GM06990 (cell line): Measurements from ENCODE around the gene CHN2.

ENCODE experiments used
- DNase-seq: peaks from one replicate; pipeline ENCODE4 v3.0.0-alpha.2; 2011; ENCODE audit not compliant: insufficient read length; ENCODE audit errors: extremely low read depth
- H3K27me3 ChIP-seq: replicated peaks from 2 replicates; pipeline ENCODE4 v1.6.0; 2011; ENCODE audit warnings: low read length; ENCODE audit not compliant: control insufficient read depth, insufficient read depth
- H3K36me3 ChIP-seq: 2 replicates; pipeline ENCODE4 v1.5.1; 2011; ENCODE audit warnings: low read length; ENCODE audit not compliant: control insufficient read depth, insufficient read depth
- H3K4me3 ChIP-seq: replicated peaks from 2 replicates; pipeline ENCODE4 v1.5.1; 2011; ENCODE audit warnings: low read depth, mild to moderate bottlenecking, control low read depth, low read length
- TF ChIP-seq, protein P1 (sequence below): IDR thresholded peaks from 2 replicates; pipeline ENCODE4 v1.5.1; 2011; ENCODE audit warnings: low read length, control low read depth, mild to moderate bottlenecking, inconsistent platforms; ENCODE audit not compliant: insufficient read depth, poor library complexity, severe bottlenecking

Gene CHN2

DNA sequence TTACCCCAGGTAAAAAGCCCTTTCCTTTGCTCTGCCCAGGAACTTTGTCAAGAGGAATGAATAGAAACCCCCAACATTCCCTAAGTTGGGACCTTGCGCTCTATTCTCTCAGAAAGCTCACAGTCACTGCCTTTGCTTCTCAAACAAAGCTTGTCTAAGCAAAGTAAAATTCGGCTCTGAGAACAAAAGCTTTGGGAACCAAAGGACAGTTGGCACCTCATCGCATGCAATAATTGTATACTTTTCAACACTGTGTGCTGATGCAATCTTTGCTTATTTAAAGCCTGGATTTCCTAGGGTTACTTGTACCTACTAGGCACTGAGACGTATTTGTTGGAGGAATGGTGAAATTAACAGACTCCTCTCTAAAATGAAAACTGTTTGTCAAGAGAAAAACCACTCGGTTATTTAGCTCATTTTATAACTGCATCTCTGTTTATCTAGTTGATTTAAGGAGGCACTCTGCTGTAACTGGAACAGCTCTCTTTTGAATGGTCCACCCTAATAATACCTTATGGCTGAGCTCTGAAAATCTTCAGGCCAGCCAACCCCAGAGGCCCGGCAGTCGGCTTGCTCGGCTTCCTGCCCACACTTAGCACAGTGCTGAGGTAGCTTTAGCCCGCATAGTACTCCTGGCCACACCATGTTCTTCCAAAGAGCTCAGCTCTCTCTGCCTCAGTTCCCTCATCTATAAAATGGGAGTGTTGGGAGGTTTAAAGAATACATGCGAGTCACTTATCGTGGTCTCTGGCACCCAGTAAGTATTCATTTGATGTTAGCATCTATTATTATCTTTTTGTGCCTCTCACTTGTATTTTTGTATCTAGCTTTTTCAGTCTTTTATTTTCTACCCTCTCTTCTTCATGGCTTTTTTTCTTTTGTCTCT, 288.9 kb downstream of the CHN2 start:
- DNase-seq = no peak
- TF ChIP-seq, protein P1, sequence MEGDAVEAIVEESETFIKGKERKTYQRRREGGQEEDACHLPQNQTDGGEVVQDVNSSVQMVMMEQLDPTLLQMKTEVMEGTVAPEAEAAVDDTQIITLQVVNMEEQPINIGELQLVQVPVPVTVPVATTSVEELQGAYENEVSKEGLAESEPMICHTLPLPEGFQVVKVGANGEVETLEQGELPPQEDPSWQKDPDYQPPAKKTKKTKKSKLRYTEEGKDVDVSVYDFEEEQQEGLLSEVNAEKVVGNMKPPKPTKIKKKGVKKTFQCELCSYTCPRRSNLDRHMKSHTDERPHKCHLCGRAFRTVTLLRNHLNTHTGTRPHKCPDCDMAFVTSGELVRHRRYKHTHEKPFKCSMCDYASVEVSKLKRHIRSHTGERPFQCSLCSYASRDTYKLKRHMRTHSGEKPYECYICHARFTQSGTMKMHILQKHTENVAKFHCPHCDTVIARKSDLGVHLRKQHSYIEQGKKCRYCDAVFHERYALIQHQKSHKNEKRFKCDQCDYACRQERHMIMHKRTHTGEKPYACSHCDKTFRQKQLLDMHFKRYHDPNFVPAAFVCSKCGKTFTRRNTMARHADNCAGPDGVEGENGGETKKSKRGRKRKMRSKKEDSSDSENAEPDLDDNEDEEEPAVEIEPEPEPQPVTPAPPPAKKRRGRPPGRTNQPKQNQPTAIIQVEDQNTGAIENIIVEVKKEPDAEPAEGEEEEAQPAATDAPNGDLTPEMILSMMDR = no peak

DNA sequence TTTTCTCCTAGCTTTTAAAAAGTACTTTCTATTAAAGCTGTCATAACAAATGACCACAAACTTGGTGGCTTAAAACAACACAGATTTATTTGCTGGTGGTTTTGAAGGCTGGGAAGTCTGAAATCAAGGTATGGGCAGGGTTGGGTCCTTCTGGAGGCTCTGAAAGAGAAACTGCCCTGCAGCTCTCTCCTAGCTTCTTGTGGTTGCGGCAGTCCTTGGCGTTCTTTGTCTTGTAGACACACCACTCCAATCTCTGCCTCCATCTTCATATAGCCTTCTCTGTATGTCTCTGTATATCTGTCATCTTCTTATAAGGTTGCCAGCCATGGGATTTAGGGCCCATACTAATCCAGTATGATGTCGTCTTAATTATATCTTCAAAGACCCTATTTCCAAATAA, 289.7 kb downstream of the CHN2 start:
- TF ChIP-seq, protein P1 = no peak
- Histone ChIP-seq H3K36me3 (no peaks in the 10 kb centered on the region), H3K4me3 (no peak overlapping the region), H3K27me3 (no peaks in the 10 kb centered on the region; the same call in none of the 2 replicates)
- no peak for DNase-seq

More for the DNA sequence above, 288.9 kb downstream of the CHN2 start:
- Histone ChIP-seq H3K36me3 (no peaks in the 10 kb centered on the region), H3K4me3 (no peak overlapping the region), H3K27me3 (no peaks in the 10 kb centered on the region; the same call in none of the 2 replicates)

DNA sequence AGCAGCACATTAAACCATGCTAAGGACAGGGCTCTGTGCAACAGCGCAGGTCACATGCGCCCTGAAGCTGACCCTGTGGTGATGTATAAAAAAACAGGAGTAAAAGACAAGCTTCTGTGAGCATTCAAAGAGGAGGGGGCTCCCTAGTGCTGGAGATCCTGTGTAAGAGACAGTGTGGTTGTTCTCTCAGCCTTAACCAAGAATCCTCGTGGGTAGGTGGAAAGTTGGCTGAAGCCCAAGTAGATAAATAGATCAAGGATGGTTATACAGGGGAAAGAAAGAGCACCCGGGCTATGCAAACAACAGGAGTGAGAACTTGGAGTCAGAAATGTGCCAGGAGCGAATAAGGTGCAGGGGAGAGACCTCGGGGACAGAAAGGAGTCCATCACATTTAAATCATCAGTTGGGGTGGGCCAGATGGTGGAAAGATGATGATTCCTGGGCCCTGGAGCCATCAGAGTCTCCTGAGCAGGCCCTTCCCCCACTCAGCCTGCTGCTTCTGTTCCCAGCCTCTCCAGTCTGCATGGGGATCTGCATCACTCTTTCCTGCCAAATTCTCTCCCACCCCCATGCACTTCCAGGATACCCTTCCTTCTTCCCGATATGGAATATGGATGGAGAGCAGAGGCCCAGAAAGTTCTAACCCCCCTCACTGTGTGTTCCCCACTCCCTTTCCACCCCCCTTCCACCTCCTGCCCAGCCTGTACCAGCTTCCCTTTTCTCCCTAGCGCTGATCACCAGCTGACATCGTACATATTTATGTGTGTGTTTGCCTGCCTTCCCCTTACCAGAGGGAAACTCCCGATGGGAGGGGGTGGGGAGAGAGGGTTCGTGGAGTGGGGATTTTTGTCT, 291.0 kb downstream of the CHN2 start:
- TF ChIP-seq, protein P1 = no peak
- no peaks in the 10 kb centered on the region; the same call in none of the 2 replicates for H3K27me3 ChIP-seq
- no peaks in the 10 kb centered on the region for H3K36me3 ChIP-seq
- no peak for DNase-seq
- H3K4me3 ChIP-seq = no peak overlapping the region

DNA sequence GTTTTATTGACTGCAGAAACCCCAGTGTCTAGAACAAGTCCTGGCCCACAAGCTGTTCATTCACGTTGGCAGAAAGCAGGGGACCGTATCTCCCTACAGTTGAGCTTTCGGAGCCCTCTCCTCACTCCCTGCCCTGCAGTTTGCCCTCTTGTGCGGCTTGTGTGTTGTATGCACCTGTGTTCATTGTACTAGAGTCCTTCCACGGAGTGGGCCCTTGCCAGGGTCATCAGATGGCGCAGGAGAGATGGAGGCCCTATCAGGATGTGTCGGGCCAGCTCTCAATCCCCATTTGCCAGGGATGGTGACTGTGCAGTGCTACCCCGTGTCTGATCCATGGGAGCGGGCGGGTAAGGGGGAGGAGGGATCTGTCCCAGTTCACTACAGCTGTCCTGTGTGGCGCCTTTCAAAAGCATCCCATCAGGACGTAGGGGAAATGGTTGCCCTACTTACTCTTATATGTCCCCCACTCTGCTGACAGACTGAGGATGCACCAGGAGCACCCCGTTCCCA, 291.7 kb downstream of the CHN2 start:
- no peaks in the 10 kb centered on the region; the same call in none of the 2 replicates for H3K27me3 ChIP-seq
- H3K36me3 ChIP-seq = no peaks in the 10 kb centered on the region
- no peak for DNase-seq
- no peak overlapping the region for H3K4me3 ChIP-seq
- TF ChIP-seq, protein P1 = no peak

DNA sequence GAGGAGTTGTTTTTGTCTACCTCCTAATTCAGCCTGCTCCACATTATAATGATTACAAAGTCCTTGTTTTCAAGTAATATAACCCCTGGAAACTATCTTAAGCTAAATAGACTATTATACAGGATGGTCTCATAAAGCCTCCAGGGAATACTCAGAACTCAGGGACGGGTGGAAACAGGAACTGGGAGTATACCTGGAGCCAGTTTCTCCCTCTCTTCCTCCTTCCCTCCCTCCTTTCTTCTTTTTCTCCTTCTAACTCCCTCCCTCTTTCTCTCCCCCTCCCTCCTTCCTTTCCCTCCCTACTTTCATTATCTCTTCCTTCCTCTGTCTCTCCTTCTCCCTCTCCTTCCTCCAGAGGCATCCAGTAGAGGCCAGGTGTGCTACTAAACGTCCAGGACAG, 292.8 kb downstream of the CHN2 start:
- DNase-seq = no peak
- Histone ChIP-seq H3K27me3 (no peaks in the 10 kb centered on the region; the same call in 1 of the 2 replicates), H3K4me3 (no peak overlapping the region), H3K36me3 (no peaks in the 10 kb centered on the region)
- TF ChIP-seq, protein P1 = no peak
